ENCODE results near the gene DAGLB.
A peak's percentile ranks its signal among the peaks of the same experiment; 100 is the strongest.

DAGLB gene

GRCh38 chr7:6447581-6448199, at the start of gene DAGLB:
Gene DAGLB, minus strand, starts transcription at chr7:6447954. Its CDS starts 112 bp downstream, at chr7:6447842.
- in situ Hi-C loops (cut with HindIII; ENCODE audit: low pct_ligation_motif_present, low pct_unique_long_range_greater_than_20kb, low sequenced_read_pairs): no loop called here
- peak; percentile 96 for DNase-seq

- DNase-seq: no peak
- in situ Hi-C loops (cut with HindIII; ENCODE audit: low pct_ligation_motif_present, low pct_unique_long_range_greater_than_20kb, low sequenced_read_pairs): no loop called here
These were observed 49.8 kb upstream of the DAGLB start for GRCh38 chr7:6497637-6497905.

- in situ Hi-C loops (cut with HindIII; ENCODE audit: low pct_ligation_motif_present, low pct_unique_long_range_greater_than_20kb, low sequenced_read_pairs): no loop called here
- no peak for DNase-seq
These were observed 49.3 kb upstream of the DAGLB start for GRCh38 chr7:6496842-6497636.

GRCh38 chr7:6495597-6496262, 48.0 kb upstream of the DAGLB start:
- in situ Hi-C loops (cut with HindIII; ENCODE audit: low pct_ligation_motif_present, low pct_unique_long_range_greater_than_20kb, low sequenced_read_pairs): no loop called here
- no peak for DNase-seq

- no peak for DNase-seq
- in situ Hi-C loops (cut with HindIII; ENCODE audit: low pct_ligation_motif_present, low pct_unique_long_range_greater_than_20kb, low sequenced_read_pairs): no loop called here
These were observed 46.6 kb upstream of the DAGLB start for GRCh38 chr7:6494365-6494764.

GRCh38 chr7:6491194-6491593, 43.4 kb upstream of the DAGLB start:
- DNase-seq: no peak

GRCh38 chr7:6489612-6490011, 41.9 kb upstream of the DAGLB start:
- in situ Hi-C loops (cut with HindIII; ENCODE audit: low pct_ligation_motif_present, low pct_unique_long_range_greater_than_20kb, low sequenced_read_pairs): no loop called here
- peak; percentile 22 for DNase-seq

More at GRCh38 chr7:6491194-6491593, 43.4 kb upstream of the DAGLB start:
- in situ Hi-C loops (cut with HindIII; ENCODE audit: low pct_ligation_motif_present, low pct_unique_long_range_greater_than_20kb, low sequenced_read_pairs): no loop called here

- DNase-seq: no peak
- in situ Hi-C loops (cut with HindIII; ENCODE audit: low pct_ligation_motif_present, low pct_unique_long_range_greater_than_20kb, low sequenced_read_pairs): no loop called here
These were observed 39.4 kb upstream of the DAGLB start for GRCh38 chr7:6487184-6487545.

GRCh38 chr7:6486438-6487183, 38.9 kb upstream of the DAGLB start:
- DNase-seq: no peak
- in situ Hi-C loops (cut with HindIII; ENCODE audit: low pct_ligation_motif_present, low pct_unique_long_range_greater_than_20kb, low sequenced_read_pairs): no loop called here

GRCh38 chr7:6482743-6483119, 35.0 kb upstream of the DAGLB start:
- in situ Hi-C loops (cut with HindIII; ENCODE audit: low pct_ligation_motif_present, low pct_unique_long_range_greater_than_20kb, low sequenced_read_pairs): no loop called here

GRCh38 chr7:6482307-6482706, 34.6 kb upstream of the DAGLB start:
- in situ Hi-C loops (cut with HindIII; ENCODE audit: low pct_ligation_motif_present, low pct_unique_long_range_greater_than_20kb, low sequenced_read_pairs): no loop called here

More at GRCh38 chr7:6482743-6483119, 35.0 kb upstream of the DAGLB start:
- DNase-seq: no peak

GRCh38 chr7:6481445-6481844, 33.7 kb upstream of the DAGLB start:
- in situ Hi-C loops (cut with HindIII; ENCODE audit: low pct_ligation_motif_present, low pct_unique_long_range_greater_than_20kb, low sequenced_read_pairs): no loop called here
- DNase-seq: no peak

More at GRCh38 chr7:6482307-6482706, 34.6 kb upstream of the DAGLB start:
- DNase-seq: no peak

- DNase-seq: no peak
- in situ Hi-C loops (cut with HindIII; ENCODE audit: low pct_ligation_motif_present, low pct_unique_long_range_greater_than_20kb, low sequenced_read_pairs): no loop called here
These were observed 32.5 kb upstream of the DAGLB start for GRCh38 chr7:6480323-6480660.

- in situ Hi-C loops (cut with HindIII; ENCODE audit: low pct_ligation_motif_present, low pct_unique_long_range_greater_than_20kb, low sequenced_read_pairs): no loop called here
- DNase-seq: no peak
These were observed 31.3 kb upstream of the DAGLB start for GRCh38 chr7:6479067-6479466.

GRCh38 chr7:6478186-6478585, 30.4 kb upstream of the DAGLB start:
- in situ Hi-C loops (cut with HindIII; ENCODE audit: low pct_ligation_motif_present, low pct_unique_long_range_greater_than_20kb, low sequenced_read_pairs): no loop called here
- DNase-seq: no peak

- DNase-seq: no peak
- in situ Hi-C loops (cut with HindIII; ENCODE audit: low pct_ligation_motif_present, low pct_unique_long_range_greater_than_20kb, low sequenced_read_pairs): no loop called here
These were observed 29.5 kb upstream of the DAGLB start for GRCh38 chr7:6477318-6477660.

- no peak for DNase-seq
- in situ Hi-C loops (cut with HindIII; ENCODE audit: low pct_ligation_motif_present, low pct_unique_long_range_greater_than_20kb, low sequenced_read_pairs): no loop called here
These were observed 29.0 kb upstream of the DAGLB start for GRCh38 chr7:6476596-6477317.

GRCh38 chr7:6475433-6476186, 27.9 kb upstream of the DAGLB start:
- no peak for DNase-seq

More at GRCh38 chr7:6475433-6476186, 27.9 kb upstream of the DAGLB start:
- in situ Hi-C loops (cut with HindIII; ENCODE audit: low pct_ligation_motif_present, low pct_unique_long_range_greater_than_20kb, low sequenced_read_pairs): no loop called here

Measured in ACHN (cell line).